ENCODE data around the gene SKAP1.
"Not testable (repeated sequence)": the region's sequence is repeated elsewhere in the genome, so short reads cannot be mapped to it uniquely, and the experiment has no call there.

SKAP1 gene

DNA sequence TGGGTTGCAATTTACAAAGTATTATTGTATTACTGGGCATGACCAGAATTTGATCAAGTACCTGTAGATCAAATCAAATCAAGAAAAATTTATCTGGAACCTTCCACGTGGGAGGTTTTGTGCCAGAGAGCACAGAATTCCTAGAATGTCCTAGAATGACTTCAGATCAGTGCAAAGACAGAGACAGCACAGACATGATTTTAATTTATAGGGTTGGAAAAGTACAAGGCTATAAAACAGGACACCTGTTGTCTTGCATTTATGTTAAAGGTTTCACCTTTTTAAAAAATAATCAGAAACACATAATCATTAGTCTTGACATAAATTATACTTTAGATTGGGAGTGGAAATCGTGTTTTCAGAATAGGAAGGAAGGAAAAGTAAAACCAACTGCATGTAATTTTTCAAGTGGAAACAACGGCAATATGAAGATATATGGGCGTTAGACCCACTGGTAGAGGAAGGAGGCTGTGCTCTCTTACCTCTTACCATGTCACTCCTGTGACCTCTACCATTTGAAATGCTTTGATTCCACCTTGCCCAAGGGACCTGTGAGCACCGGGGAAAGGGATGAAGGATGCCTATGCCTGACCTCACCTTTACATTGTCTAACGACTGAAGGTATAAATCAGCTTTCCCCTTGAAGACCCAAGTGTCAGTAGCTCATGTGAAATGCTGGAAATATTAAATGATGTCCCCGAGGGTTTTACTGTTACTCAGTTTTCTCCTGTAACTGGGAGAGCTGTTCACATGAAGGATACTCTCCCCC, 222.1 kb downstream of the SKAP1 start:
- no peak for DNase-seq (ENCODE audit: low spot score)

- not testable (repeated sequence) for DNase-seq (ENCODE audit: low spot score)
These were observed 223.0 kb downstream of the SKAP1 start for GRCh38 chr17:48207036-48207435.

GRCh38 chr17:48202959-48203358, 227.1 kb downstream of the SKAP1 start:
- no peak for DNase-seq (ENCODE audit: low spot score)

- no peak for DNase-seq (ENCODE audit: low spot score)
These were observed 231.0 kb downstream of the SKAP1 start for GRCh38 chr17:48198950-48199541.

DNA sequence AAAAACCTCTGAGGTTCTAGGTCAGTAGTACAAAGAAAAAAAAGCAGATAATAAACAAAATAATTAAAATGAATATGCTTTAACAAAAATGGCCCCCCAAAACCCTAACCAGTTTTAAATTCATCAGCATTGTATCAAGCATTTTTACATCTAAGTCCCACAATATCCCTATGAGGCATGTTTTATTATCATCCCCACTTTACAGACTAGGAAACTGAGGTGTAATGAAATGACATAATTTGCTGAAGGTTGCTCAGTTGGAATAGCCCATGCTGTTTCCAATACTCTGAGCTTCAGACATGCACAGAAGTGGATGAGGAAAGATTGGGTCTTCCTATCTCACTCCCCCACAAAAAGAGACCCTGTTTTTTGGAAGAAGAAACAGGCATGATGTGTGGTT, 234.1 kb downstream of the SKAP1 start:
- no peak for DNase-seq (ENCODE audit: low spot score)

- DNase-seq (ENCODE audit: low spot score), result no peak
These were observed 235.9 kb downstream of the SKAP1 start for GRCh38 chr17:48194097-48194550.

GRCh38 chr17:48192321-48192731, 237.7 kb downstream of the SKAP1 start:
- DNase-seq (ENCODE audit: low spot score), result no peak

DNA sequence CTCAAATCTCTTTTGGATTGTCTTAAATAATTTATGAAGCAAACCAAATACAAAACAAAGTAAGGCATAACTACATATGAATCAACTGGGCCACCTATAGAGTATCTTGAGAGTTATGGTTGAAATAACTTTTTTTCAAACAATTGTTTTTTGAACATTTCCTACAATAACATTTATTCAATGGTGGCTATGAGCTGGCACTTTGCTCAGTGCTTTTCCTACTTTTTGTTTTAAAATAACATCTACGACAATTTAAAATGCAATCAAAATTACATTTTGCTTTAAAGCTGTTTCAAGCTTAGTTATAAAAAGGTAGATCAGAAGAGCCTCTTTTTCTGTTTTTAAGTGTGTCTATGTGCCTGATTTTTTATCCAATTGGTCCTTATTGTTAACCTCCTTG, 238.7 kb downstream of the SKAP1 start:
- no peak for DNase-seq (ENCODE audit: low spot score)

DNA sequence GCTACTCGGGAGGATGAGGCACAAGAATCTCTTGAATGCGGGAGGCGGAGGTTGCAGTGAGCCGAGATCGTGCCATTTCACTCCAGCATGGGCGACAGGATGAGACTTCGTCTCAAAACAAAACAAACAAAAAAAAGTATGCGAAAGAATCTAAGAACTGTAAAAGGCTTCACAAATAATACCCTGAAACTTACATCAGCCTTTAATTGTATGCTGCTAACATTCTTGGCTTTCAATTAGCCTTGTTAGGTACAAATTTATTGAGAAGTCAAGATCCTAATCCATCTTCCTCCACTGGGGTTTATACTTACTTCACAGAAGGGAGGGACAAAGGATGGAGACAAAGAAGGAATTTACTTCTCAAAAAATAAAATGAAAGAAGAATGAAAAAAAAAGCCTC, 239.1 kb downstream of the SKAP1 start:
- no peak for DNase-seq (ENCODE audit: low spot score)

GRCh38 chr17:48187872-48188608, 242.0 kb downstream of the SKAP1 start:
- no peak for DNase-seq (ENCODE audit: low spot score)

DNA sequence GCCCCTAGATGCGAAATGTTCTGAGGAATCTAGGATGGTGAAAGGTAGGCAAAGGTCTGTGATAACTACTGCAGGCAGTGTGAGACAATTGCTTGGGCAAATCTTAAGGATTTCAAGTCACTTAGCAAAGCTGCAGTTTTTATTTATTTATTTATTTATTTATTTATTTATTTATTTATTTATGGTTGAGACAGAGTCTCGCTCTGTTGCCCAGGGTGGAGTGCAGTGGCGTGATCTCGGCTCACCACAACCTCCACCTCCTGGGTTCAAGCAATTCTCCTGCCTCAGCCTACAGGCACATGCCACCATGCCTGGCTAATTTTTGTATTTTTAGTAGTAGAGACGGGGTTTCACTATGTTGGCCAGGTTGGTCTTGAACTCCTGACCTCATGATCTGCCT, 243.7 kb downstream of the SKAP1 start:
- not testable (repeated sequence) for DNase-seq (ENCODE audit: low spot score)

DNA sequence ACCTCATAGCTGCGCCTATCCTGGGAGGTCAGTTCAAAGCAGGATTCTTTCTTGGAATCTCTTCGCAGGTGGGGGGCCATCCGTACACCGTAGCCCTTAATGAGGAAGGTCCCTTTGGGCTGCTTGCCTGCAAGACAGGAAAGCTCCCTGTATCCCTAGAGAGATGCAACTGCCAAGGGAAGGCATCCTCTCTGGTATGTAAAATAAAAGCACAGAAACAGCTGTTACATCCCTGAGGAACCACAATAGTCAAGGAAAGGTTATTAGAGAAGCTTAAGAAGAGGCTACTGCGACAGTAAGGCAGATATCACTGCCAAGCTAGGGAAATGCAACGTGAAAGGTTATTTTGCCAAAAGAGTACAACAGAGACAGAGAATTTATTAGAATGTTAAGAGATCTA, 245.3 kb downstream of the SKAP1 start:
- no peak for DNase-seq (ENCODE audit: low spot score)

DNA sequence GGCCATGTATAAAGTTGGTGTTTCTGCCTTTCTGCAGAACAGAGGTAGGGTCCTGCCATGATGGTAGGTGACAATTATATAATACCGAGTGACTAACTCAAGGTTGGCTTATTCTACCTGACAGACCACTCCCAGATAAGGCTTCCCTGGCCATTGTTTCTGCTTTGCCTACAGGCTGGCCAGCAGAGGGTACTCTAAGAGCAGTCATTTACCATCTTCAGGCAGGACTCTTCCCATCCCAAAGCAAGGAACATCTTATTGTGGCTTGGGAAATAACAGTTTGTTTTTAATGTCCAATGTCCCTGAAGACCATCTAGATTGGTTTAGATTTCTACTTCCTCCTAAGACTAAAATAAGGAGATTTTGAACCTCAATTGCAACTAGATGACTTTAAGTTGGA, 248.4 kb downstream of the SKAP1 start:
- DNase-seq (ENCODE audit: low spot score), result no peak

DNA sequence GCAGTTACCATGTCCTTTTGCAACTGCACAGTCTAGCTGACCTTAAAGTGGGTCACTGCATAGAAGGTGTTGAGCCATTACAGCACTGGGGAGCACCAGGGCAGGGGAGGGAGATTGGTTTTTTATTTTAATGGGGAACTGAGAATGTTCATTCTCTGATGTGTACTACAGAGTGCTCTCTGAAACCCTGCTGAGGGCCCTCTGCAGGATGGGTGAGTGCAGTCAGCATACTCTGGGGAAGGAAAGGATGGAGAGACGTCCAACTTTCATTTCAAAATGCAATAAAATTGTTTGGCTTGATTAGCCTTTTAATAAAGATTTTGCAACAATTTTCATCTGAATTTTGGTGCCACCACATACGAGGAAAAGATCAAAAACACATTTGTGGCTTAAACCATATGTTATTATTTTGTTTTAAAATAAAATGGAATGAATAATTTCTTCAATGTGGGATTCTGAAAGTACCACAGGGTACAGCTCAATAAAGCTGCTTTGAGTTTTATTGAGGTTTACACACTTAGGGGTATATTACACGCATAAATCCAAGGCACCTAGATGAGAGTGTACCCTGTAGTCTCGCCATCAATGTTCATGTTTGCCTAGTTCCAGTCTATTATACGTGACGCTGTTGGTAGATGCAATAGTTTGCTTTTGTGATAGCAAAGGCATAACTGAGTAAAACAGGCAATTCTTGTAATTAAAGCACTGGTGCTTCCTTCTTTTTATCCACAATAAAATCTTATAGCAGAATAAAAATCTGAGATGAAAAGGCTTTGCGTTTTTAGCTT, 249.0 kb downstream of the SKAP1 start:
- no peak for DNase-seq (ENCODE audit: low spot score)

DNA sequence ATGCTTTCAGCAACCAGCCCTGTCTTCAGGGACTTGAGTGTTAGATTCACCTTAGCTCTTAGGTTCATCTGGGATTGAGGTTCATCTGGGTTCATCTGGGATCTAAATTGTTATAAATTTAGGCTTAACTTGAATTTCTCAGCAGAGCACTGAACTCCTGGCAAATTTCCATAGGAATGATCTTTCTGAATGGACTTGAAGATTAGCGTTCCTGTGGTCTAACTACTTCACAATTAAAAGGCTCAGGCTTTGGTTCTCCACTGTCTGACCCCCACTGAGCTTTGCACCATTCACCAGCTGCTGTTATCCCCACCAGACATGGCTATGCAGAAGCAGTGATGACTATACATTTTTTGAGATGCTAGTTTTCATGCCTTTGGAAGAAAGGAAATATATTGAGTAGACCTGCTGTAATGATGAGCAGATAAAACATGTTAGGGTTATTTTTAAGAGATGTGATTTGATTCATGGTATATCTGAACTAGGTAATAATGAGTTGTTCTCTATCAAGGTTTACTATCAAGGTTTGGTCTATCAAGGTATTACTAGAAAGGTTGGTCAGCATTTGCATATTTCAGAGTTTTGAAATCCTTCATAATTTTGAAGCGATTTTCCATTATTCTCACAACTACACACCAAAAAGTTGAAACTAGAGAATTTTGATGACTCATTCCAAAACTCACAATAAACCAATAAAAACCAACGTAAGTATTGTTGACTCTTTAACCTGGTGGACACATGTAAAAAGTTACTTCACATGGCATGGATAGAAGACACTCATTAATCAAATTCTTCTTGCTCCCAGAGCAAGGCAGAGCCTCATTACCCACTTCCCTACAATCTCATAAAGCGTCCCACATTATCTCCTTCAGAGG, 250.7 kb downstream of the SKAP1 start:
- no peak for DNase-seq (ENCODE audit: low spot score)

- DNase-seq (ENCODE audit: low spot score), result no peak
These were observed 251.7 kb downstream of the SKAP1 start for GRCh38 chr17:48178317-48178716.

DNA sequence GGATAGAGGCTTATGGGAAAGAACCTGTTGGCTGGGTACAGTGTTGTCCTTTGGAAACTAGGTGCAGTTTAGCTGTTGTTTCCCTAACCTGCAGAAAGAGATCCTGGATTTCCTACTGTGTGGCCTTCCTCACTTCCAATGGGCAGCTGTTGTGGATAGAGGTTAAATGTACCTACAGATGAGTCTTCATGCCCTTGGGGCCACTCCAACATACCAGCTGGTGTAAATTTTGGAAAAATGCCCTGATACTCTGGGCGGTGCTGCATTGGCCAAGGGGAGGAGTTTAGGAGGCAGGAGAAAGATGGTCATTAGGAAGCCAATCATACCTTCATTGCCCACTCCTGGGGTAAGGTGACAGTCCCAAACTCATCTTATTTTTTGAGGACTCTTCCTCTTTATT, 252.2 kb downstream of the SKAP1 start:
- no peak for DNase-seq (ENCODE audit: low spot score)

DNA sequence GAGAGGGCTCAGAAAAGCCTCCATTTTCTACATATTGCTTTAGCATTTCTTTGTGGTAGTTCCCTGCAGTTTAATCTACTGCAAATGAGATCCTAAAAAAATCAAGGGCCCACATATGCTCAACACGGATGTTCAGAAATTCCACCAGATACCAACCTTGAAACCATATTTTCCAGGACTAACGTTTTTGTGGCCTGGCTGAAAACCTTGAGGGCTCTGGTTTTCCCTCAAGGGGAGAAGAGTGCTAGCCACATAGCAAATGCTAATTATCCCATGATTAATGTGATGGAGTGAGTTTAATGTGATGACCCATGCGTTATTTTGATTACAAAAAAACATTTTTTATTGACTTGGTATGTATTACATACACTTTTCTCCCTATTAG, 253.6 kb downstream of the SKAP1 start:
- DNase-seq (ENCODE audit: low spot score), result no peak

DNA sequence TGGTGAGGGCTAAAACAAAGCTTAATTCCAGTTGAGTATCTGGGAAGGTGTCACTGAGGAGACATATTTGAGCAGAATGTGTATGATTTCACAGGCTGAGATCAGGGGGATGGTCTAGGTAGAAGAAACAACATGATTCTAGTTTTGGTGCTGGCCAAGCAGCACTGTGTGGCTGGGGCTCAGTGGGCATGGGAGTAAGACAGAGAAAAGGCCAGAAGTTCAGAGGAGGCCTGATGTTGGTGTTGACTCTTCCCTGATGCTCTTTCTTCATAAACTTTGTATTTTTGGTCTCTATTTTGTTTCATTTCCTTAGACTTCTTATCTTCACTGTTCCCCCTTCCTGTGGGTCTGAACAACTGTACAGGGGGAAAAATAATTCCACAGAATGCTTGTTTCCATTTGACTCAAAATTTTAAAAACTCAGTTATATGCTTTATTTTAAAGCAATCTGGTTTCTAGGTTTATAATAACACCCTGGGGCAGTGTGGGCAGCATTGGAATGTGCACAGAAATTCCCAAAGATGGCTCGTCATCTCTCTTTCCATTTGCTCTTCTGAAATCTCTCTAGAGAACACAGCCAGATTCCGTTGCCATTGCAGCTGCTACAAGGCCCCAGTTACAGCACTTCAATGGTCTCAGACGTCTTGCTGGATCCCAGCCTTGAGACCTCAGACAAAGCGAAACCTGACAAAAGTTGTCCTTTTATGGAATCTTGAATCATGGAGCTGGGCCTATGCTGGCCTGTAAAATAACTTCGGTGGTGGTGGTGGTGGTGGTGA, 254.1 kb downstream of the SKAP1 start:
- no peak for DNase-seq (ENCODE audit: low spot score)

- DNase-seq (ENCODE audit: low spot score), result no peak
These were observed 255.0 kb downstream of the SKAP1 start for GRCh38 chr17:48174833-48175523.
